Measurements from ENCODE around the gene FOXF1.

Gene FOXF1

DNA sequence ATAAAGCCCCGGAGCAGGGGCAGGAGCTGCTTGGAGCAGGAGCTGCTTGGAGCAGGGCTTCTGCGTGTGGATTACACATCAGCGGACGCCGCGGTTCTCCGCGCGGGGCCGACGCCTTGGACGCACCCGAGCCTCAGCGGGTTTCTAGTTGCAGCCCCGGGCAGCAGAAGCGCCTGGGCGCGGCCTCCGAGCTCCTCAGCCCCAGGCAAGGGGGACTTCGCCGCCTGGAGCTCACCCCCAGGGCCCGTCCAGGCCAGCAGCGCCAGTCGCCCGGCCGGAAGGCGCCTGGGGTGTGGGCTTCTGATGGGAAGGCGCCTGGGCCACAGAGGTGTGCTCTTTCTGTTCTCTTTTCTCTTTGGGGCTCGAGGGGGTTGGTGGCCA is 6.3 kb downstream of the FOXF1 start:
- DNase-seq (ENCODE audit: low read depth in 3 of 3): no peak

DNA sequence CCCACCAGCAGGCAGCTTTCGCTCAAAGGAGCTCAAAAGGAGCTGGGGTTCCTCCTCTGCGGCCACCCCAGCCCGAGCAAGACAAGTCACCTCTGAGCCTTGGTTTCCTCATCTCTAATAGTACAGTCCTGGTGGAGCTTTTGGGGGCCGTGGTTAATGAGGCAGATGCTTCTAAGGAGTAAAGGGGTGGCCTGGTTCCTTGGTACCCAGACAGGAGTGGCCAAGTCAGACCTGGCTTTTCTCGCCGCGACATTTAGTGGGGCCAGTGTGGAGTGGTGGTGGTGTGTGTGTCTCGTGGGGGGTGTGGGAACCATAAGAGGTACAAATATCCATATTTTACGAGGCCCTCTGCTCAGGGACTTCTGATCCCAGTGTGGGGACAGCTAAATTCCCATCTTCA is 6.7 kb downstream of the FOXF1 start:
- no peak for DNase-seq (ENCODE audit: low read depth in 3 of 3)

DNA sequence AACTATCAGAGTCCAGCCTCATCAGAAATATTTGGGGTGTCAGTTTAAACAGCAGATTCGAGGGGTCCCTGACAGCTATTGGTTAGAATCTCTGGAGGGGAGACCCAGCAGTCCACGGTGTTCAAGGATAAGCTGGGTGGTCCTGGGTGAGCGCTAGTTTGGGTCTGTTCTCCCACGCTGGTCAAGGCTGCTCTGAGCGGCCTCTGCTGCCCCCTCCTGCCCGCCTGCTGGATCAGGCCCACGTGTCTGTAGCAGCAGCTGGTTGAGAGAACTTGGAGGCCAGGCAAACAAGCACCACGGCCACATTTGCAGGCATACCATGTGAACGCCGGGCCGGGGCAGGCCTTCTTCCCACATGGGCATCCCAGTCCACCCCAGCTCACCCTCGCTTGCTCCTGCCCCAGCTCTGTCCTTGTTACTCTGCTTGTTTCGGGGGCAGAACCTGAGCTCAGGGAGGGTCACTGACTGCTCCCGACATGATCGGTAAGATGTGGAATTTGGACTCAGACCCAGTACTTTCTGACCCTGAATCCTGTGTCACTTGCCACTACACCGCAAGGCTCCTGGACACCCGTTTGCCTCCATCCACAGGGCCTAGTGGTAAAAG is 7.4 kb downstream of the FOXF1 start:
- DNase-seq (ENCODE audit: low read depth in 3 of 3): no peak

DNA sequence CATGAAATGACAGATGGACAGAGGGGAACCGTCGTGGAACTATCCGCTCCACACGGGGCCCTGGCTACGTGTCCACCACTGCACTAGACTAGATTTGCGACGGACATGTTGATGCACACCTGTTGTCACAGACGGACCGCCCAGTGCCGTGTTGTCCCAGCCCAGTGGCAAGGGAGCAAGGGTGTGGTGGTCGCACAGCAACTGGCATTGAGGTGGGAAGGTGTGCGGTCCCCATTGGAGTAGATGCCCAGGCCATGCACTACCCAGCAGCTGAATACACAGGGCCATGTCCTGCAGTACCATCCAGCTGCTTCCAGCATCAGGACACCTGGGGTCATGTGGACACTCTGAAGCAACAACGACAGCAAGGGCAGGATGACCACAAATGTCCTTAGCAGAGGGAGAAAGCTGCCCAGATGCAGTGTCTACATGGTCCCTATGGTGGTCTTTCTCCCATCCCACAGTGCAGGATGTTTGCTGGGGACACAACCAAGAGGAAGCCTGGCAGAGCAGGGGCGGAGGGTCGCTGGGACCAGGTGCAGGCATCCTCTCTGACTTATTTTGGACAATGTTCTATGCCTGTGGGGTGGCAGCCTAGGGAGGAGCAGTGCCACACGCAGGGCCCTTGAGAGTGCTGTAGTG is 8.8 kb downstream of the FOXF1 start:
- no peak for DNase-seq (ENCODE audit: low read depth in 3 of 3)

DNA sequence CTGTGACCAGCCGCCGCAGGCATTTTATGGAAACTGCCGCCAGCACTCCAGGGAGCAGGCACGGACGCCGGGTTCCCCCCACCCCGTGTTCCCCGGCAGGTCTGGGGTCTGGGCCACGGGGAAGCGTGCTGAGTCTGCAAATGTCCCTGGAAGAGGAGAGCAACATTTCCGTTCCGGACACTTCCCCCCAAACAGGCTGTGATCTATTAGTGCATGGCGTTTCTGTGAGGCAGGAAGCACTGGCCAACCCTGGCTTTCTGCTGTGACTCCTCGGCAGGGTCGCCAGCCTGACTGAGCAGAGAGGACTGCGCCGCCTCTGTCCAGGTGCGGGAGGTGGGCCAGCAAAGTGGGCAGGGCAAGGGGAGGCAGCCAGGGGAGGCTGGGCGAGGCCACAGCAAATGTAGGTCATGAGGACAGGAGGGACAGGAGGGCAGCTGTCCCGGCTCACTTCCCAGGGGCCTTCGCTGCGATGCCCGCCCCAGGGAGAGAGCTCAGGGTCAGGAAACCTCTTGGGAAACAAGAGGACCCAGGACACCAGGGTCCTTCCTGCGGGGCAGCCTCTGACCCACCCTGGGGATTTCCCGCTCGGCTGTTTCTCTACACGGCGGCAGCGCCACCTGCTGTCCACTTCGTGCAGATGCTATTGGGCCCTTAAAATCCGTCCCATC is 9.5 kb downstream of the FOXF1 start:
- peak in 2 of 3 experiments; percentile 21 to 29 for DNase-seq (ENCODE audit: low read depth in 3 of 3)

DNA sequence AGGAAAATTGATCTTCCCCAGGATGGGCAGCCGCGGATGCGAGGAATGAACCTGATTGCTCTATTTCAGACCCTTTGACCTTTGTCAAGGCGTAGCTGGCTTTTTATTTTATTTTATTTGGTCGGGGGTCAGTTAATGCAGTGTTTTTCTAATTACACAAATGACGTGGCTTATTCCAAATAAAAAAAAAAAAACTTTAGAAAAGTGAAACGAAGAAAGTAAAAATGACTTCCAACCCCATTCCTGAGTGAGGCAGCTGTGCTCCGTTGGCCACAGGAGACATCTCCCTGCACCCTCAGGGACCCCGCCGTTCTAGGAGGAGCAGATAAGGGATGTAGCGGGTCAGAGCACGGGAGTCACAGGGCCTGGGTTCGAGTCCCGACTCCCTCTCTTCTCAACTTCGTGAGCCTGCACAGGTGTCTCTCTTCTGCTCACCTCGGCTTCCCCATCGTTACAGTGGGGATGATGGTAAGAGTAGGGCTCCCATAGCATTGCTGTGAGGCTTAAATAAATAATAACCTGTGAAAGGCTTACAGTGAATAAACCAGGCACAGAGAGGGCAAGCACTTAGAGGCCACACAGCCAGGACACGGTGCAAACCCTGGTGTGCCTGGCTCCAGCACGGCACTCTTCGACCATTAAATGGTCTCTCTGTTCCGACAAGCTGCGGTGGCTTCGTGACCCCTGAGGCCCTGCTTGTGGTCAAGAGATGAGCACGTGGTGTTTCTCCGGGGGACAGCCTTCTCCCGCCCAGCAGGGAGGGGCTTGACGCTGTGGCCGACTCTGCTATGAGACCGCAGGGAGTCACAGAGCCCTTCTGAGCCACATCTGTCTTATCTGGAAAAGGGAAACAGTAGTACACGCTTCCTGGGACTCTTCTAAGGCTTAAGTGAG is 10.2 kb downstream of the FOXF1 start:
- DNase-seq (ENCODE audit: low read depth in 3 of 3): no peak

DNA sequence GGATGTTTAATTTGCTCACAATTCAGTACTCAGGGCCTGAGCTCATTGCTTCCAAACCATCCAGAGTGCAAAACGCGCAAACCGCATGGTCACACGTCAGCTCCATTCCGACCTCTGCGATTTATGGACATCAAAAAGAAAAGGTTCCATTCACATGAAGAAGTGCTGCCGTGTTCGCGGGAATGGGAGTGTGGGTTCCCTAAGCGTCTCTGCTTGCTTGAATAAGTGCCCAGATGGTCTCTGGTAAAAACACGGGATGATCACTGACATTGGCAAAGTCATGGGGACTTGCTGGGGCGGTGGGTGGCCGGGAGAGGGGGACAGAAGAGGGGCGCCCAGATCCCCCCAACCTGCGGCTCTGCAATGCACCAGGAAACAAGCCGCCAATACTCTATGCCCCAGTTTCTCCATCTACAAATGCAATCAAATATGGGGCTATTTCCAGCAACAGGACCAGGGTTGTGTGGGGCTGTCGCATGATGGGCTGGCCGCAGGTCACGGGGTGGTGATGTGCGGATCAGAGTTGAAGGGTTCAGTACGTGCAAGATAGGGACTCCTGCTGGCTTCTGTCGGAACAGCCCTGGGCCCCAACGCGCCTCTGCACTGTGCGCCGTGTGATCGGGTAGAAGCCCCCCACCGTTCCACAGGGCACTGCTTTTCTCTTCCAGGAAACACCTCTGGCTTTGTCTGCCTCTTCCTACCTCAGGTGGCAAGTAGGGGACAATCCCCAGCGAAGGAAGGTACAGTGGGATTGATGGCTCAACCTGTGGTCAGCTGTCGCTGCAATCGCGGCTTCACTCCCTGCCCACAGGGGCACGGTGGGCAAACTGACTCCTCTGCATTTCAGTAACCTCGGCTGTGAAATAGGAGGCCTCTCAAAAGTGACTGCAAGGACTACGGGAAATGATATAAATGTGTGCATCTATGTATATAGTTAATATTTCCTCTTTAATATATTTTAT is 11.2 kb downstream of the FOXF1 start:
- DNase-seq (ENCODE audit: low read depth in 3 of 3): no peak

DNA sequence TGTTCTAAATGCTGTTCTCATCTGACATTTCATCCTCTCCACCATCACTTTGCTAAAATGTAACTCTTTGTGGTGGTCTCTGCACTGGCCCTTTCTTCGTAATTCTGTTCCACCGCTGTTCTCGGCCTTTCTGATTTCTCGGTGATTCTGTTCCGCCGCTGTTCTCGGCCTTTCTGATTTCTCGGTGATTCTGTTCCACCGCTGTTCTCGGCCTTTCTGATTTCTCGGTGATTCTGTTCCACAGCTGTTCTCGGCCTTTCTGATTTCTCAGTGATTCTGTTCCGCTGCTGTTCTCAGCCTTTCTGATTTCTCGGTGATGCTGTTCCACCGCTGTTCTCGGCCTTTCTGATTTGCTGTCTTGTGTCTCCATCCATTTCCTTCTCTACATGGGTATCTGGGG is 12.3 kb downstream of the FOXF1 start:
- no peak for DNase-seq (ENCODE audit: low read depth in 3 of 3)

DNA sequence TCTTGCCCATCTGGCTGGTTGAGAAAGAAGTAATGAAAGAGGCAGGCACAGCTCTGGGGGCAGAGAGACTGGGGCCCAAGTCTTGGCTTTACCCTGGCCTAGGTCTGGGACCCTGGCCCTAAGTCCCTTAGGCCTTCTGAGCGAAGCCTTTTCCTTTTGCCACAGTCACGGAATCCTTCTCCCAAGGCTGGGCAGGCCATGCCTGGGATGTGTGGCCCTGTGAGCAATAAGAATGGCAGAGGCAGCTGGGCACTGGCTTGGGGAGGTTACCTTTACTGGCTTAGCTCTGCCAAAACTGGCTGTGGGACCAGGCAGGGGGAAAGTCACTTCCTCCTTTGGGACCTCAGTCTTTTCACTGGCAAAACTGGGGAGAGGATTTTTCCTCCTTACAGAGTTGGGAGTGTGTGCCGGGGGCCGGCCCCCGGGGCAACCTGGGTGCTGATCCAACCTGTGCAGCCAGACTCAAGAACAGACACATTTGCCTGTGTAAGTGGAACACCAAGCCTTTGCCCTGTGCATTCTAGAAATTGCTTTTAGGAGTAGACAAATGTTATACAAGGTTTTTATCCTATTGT is 12.9 kb downstream of the FOXF1 start:
- DNase-seq (ENCODE audit: low read depth in 3 of 3): no peak

DNA sequence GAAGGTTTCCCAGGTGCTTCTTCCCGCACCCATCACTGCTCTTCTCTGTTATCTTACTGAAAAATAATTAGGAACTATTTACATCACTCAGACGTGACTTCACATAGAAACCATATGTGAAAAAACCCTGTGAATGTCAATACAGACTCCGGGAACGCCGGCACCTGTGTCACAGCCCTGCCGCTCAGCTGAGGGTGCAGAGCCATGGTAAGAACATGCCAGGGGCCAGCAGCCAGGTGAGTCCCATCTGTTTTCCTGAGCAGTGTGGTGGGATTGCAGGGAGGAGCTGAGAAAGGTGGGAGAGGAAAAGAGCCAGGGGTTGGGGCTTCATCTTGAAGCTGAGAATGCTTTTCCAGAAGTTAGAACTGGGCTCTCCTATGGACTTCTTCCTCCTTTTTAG is 13.7 kb downstream of the FOXF1 start:
- no peak for DNase-seq (ENCODE audit: low read depth in 3 of 3)

DNA sequence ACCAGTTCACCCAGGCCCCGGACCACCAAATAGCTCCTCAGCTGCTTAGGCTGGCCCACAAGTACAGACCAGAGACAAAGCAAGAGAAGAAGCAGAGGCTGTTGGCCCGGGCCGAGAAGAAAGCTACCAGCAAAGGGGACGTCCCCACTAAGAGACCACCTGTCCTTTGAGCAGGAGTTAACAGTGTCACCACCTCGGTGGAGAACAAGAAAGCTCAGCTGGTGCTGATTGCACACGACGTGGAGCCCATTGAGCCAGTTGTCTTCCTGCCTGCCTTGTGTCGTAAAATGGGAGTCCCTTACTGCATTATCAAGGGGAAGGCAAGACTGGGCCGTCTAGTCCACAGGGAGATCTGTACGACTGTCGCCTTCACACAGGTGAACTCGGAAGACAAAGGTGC is 15.4 kb downstream of the FOXF1 start:
- no peak for DNase-seq (ENCODE audit: low read depth in 3 of 3)

DNA sequence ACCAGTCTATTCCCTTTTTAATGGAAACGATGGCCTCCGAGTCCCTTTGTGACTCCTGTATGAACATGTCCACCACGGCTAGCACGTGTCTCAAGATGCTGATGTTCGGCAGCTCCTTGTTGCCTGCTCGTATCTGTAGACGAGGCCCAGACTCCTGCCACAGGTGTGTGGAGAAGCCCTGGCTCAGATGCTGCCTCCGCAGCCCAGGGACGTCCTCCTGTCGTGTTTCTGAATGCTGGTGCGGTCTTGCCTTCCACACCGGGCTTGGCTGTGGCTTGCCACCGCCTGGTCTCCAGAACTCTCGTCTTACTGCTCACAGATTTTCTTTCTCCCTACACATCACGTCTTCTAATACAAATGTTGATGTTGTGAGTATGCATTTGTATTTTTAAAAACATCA is 17.0 kb downstream of the FOXF1 start:
- DNase-seq (ENCODE audit: low read depth in 3 of 3): no peak

DNA sequence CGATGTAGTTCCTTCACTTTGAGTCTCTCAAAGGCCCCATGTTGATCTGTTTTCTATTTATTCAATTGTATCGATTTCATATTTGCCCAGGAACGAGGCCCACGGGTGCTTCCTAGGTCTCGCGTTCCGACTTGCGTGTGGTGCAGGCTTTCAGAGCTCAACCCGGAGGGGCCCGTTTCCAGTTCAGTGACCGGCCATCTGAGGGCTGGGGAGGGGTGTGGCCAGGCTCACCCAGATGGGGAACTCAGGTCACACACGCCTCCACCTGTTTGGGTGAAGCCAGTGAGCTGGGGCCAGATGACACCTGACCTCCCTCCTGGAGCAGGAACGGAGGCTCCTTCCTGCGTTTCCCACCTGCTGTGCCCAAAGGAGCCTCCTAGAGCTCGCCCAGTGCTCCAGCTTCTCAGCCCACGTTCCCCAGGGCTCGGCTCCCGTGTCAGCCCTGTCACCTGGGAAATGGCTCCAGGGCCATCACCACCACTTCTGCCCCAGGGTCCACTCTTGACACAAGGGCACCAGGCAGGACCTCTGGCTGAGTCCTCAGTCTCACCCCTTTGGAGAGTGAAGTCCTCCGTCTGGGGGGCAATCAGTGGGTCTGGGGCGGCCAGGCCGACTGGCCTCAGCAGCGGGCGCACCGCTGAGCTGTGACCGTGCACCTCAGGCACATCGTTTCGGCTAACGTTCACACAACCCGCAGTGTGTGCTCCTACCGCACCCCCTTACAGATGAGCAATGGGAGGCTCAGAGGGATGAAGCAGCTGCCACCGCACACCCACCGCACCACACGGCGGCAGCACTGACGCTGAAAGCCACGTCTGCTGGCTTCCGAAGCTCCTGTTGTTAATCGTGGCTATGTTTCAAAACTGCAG is 18.0 kb downstream of the FOXF1 start:
- no peak for DNase-seq (ENCODE audit: low read depth in 3 of 3)

DNA sequence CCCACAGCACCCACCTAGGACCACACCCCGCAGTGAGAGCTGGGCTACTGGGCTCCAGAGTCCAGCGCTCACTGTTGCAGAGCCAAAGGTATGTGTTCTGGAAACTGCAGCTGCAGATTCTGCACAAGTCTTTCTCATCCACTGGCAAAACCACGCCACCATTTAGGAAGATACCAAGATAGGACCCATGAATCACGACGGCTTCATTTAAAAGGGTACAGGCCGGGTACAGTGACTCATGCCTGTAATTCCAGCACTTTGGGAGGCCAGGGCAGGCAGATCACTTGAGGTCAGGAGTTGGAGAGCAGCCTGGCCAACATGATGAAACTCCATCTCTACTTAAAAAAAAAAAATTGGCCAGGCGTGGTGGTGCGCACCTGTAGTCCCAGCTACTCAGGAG is 18.8 kb downstream of the FOXF1 start:
- no peak for DNase-seq (ENCODE audit: low read depth in 3 of 3)

DNA sequence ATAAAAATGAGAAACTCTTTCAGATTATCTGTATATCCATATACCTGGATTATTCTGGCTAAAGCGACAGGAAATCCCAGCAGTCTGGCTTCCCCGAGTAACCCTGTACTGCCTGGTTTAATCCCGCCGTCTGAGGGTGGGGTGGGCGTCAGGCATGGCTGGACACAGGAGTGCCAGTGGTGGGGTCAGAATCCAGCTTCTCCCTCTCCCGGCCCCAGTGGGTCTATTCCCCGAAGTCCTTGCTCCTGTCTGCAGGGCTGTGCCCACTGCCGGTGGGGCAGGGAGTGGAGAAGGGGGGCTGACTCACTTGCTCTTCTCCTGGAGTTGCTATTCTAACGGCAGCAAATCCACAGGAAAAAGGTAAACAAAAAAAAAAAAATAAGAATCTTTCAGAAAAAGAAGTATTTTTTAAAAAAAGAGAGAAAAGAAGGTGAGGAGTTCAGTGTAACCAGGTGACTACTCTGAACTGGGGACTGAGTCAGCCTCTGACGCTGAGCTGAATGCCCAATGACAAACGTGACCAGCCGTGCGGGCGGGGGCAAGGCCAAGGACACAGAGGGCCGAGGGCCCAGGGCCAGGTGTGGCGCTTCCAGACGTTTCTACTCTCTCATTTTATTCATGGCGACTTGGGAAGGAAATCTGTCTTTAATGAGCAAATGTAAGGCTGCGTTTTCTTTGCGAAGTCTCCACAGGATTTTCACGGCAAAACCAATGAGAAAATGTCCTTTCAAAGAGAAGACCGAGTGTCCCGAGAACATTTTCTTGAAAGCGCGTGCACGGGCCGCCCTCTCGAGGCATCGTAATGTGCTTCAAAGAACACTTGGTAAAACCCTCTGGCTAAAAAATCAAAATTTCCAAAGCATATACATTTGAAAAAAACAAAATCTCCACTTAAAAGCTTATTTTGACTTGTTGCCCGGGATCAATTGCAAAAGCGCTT is 20.2 kb downstream of the FOXF1 start:
- DNase-seq (ENCODE audit: low read depth in 3 of 3): no peak

DNA sequence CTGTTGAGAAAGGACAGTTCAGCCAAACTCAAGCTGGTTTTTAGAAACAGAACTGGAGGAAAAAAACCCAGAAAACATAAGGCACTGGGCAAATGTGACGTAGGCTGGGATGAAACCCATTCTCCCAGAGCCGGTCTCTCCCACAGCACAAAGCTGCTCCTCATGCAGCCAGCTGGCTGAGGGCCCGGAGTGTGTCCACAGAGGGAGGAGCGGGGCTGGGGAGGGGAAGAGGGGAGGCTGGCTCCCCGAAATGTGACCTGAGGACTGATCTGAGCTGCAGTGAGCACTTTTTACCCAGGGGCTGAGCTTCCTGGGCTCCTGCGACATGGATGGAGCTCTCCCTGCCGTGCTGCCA is 20.8 kb downstream of the FOXF1 start:
- DNase-seq (ENCODE audit: low read depth in 3 of 3): no peak

DNA sequence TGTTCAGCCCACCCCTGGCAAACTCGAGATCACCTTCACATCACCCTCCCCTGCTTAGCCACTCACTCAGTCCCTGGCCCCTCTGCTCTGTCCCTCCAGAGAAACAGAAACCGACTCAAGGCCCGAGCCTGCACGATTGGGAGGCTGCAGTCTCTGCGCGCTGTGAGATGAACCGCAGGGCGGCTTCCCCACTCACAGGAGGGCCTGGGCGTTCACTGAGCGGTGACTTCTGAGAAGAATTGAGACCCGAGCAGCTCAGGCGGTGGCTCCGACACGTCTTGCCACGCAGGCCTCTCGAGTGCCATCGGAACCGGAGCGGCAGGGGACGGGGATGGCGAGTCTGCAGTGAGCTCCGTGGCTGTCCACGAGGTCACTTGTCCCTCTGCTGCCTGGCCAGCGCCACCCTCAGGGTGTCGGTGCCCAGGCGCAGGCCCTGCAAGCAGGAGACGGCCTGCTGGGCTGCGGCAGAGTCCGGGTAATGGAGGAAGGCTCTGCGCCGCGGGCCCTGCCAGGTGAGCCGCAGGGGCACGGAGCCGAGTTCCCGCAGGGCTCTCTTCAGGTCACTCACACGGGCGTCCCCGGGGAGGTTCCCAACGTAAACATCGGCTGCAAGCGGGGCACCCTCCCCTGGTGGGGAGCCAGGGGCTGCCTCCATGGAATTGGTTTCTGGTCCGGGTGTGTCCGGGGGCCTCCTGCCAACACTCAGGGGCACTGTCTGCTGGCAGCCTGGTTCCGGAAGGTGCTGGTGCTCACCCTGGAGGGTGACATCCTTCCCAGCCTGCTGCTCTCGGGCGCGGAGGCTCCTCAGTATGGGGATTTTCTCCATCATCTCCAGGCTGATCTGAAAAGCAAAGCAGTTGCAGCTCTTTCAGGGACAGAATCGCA is 21.6 kb downstream of the FOXF1 start:
- no peak for DNase-seq (ENCODE audit: low read depth in 3 of 3)

DNA sequence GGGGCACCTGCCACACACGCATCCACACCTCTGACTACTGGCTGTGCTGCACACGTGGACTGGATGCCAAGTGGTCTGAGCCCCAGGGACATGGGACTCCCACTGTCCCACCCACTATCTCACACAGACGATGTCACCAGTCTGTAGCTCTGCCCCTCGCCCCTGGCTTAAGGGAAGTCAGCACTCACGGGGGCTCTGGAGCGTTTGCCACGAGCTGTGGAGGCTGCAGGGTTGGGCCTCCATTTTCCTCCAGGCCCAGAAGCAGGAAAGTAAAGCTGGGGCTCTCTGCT is 22.1 kb downstream of the FOXF1 start:
- DNase-seq (ENCODE audit: low read depth in 3 of 3): no peak
